Stimulated activated CD4-positive, alpha-beta T cell treated with anti-CD3 and anti-CD28 coated beads, Interleukin-12 subunit alpha, Interleukin-12 subunit beta, amount 100 ng/mL, for 48 hours (primary cell): ENCODE measurements around the gene INO80E.
A peak's percentile ranks its signal among the peaks of the same experiment; 100 is the strongest.
"Not testable (repeated sequence)": the region's sequence is repeated elsewhere in the genome, so short reads cannot be mapped to it uniquely, and the experiment has no call there.

ENCODE experiments used
- DNase-seq, 3 donors: peaks; one replicate each; pipeline ENCODE4 v3.0.0-alpha.2; 2020; ENCODE audit warnings: low read depth in 2 of 3, low spot score in 1 of 3

INO80E gene

DNA sequence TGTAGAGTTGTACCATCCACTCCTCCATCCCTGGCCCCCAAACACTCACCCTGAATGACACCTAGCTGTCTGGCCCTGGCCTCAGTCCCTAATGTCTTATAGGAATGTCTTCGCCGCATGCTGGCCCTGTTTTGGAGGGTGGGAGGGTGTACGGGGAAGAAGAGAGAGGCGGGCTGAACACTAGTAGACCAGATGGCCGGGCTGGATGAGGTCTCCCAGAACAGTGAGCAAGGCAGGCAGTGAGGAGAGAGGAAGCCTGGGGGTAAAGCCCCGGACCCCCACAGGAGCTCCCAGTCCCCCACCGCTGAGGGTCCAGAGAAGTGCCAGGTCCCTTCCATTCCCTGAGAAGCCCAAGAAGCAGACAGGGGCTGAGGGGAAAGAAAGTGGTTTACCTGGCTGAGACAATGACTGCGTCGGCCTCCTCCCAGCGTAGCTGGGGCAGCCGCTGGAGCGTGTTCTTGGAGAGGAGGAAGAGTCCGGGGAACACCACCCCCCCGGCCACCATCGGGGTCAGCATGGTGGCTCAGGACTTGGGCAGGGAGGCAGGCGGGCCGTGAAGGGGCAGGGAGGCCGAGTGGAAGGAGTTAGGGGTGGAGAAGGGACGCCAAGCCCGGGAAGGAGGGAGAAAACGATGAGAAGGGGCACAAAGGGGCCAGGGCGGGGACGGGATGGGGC, 34.1 kb downstream of the INO80E start:
- no peak for DNase-seq

DNA sequence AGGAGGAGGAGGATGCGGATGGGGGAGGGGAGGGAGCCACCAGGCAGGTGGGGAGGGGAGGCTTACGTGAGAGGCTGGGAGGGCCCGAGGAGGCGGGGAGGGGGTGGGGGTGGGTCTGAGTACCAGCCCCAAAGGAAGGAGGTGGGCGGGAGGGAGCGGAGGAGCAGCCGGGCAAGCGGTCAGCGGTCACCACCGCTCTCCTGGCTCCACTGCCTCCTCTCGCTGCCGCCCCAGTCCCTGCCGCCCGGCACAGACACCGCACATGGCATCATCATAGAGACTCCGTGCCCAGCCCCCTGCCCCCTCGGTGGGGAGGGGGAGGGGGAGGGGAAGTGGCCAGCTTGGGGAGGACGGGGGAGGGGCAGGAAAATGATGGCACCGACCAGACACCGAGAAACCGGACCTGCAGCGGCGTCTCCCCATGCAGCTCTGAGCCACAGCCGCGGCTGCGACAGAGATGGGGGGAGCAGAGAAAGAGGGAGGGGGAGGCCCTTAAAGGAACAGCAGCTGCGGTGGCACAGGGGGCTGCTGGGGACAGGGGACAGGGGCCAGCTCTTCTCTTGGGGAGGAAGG, 34.9 kb downstream of the INO80E start, which contains the start of gene TLCD3B:
Gene TLCD3B (minus strand): TSS at position 431 of the 573 bp plus-strand sequence. CDS start 744 bp downstream, outside the sequence.
- no peak for DNase-seq

DNA sequence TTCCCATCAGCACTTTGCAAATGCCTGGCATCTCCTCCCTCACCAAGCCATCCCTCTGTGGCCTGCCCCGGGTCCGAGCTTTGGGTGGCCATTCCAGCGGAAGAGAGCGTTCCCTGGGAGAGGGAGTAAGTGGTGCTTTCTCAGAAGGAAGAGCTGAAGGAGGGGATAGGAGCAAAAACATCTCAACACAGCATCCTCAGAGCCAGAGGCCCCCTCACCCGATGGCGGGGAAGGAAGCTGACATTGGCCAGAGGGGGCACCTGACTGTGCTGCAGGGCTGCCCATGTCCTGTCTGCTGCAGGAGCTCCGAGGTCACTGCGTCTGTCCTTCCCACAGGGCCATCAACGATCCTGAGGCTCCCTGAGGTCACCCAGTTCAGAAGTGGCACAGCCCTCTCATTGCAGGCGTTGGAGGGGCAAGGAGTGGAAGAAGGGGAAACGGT, 35.5 kb downstream of the INO80E start:
- no peak for DNase-seq

DNA sequence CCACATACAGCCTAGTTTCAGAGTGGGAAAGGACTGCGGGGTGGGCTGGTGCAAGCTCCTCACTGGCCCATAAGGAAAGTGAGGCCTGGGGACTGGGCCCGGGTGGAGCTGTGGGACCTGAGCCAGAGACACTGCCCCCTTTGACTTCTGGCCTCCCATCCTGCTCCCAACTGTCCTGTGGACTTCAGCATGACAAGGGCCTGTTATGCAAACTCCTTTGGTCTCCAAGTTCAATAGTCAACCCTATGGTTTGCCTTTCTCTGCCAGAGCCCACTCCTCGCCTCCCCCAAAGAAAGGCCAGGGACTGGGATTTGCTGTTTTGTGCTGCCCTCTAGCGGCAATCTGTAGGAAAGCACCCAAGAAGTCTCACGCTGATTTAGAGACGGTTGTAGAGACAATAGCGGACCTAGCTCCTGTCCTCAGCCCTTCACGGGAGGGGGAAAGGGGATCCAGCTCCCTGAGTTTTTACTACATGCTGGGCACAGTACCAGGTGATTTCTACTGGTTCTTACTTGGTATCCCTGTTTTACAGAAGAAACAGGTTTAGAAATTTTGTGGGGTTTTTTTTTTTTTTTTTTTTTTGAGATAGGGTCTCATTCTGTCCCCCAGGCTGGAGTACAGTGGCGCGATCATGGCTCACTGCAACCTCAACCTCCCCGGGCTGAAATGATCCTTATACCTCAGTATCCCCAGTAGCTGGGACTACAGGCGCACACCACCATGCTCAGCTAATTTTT, 36.2 kb downstream of the INO80E start:
- DNase-seq = peak; percentile 40 to 79 (median 60)

DNA sequence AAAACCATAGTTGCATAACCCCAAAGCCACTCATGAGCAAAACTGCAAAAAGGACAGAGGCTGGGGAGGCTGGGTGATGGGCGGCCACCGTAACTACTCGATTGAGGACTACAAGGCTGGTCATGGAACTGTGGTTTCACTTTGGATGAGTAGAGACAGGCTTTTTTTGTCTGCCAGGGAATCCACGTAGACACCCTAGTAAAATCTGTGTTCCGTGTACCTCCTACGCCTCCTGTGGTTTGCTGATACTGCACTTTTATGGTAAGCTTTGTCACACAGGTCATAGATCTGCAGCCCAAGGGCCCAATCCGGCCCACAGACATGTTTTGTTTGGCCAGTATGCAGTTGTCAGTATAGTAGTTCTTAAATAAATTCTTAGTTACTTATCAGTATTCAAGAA, 37.2 kb downstream of the INO80E start:
- peak in 1 of 3 donors; percentile 18 for DNase-seq

DNA sequence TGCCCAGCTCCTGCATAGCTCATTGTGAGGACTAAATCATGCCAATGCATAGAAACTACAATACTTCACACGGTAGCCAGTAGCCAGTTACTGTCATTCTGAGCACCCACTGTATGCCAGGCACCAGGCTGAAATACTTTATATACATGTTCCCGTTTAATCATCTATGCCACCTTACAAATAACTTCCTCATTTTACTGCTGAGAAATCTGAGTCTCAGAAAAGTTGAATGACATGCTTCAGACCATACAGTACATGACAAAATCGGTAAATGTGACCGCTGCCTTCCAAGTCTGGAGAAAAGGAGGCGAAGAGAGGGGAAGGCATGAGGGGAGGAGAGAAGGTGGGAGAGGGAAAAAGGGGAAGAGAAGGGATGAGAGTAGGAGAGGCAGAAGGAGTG, 44.2 kb downstream of the INO80E start:
- DNase-seq = no peak

DNA sequence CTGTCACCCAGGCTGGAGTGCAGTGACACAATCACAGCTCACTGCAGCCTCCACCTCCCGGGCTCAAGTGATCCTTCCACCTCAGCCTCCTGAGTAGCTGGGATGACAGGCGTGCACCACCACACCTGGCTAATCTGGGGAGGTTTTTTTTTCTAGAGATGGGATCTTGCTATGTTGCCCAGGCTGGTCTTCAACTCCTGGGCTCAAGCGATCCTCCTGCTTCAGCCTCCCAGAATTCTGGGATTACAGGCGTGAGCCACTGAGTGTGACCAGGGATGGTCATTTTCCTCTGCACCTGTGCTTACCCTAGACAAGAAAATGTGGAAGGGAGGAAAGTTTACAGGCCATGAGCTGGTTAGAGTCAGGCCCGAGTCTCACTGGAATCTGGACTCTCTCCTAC, 44.6 kb downstream of the INO80E start:
- not testable (repeated sequence) for DNase-seq

DNA sequence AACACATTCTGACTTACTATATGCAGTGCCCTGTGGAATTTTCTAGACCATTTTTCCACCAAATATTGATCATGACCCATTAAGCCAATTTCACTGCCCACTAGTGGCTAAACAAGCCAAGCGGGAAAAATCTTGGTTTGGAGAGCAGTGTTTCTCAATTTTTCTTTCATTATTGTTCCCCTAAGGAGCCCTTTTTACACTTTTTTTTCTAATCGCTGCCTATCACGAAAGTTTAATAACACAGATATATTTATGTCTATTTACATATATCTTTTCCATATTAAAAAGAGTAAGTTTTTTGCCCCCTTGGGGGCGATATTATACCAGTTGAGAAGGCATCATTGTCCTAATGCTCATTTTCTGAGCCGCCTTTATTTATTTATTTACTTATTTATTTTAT, 45.8 kb downstream of the INO80E start:
- DNase-seq = no peak

DNA sequence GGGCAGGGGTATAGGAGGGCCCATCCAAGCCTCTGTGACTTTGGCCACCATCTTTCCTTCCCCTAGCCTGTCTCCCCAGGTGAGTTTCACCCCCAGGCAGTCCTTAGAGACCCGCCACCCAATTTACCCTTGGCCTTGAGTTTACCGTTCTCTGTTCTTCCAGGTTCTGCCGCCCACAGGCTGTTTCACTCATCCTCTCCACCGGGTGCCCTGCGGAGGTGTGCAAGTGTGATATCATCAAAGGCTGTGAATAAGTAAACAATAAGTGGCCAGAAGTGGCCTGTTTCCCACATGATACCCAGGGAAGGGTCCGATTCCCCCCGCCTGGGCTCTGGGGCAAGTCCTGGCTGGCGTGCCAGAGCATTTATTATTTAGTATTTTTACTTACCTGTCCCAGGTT, 50.1 kb downstream of the INO80E start:
- DNase-seq = no peak

DNA sequence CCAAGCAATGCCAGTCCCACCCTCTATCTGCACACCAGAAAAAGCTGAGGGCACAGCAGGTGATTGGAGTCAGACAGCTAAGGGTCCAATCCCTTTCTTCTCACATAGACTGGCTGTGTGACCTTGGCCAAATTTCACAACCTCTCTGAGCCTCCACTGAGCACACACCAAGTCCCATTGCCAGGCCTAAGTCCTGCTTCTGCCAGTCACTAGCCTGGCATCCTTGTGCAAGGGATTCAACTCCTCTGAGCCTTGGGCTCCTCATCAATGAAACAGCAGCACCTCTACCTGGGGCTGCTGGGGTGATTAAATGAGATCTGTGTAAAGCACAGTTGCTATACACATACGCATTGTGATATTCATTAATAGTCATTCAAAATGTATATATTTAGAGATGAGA, 50.5 kb downstream of the INO80E start:
- no peak for DNase-seq

DNA sequence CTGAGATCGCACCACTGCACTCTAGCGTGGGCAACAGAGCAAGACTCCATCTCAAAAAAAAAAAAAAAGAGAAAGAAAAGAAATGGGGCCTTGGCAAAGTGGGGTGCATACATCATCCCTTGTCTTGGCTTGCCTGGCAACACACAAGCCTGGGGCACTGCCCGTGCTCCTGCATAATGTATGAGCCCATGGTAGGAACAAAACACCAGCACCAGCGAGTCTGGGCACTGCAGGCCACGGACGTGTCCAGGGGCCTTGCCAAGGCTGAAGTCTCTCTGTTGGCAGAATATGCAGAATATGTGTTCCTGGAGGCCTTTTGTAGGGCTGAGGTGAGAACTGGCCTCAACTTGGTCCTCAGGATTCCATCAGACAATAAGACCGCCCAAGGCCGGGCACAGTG, 53.8 kb downstream of the INO80E start:
- DNase-seq = no peak

DNA sequence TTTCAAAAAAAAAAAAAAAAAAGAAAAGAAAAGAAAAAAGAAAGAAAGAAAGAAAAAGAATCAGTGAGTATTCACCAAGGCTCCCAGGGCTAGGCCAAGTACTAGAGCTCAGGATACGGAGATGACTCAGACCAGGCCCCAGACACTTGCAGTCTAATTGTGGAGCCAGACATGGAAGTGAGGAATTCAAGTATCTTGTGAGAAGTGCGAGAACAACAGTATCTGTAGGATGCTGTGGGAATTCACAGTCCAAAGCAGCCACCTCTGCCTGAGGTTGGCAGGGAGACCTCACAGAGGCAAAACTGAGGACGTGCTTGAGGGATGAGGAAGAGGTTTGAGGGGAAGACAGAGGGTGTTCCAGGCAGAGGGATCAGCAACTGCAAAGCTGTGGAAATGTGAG, 55.5 kb downstream of the INO80E start:
- no peak for DNase-seq

DNA sequence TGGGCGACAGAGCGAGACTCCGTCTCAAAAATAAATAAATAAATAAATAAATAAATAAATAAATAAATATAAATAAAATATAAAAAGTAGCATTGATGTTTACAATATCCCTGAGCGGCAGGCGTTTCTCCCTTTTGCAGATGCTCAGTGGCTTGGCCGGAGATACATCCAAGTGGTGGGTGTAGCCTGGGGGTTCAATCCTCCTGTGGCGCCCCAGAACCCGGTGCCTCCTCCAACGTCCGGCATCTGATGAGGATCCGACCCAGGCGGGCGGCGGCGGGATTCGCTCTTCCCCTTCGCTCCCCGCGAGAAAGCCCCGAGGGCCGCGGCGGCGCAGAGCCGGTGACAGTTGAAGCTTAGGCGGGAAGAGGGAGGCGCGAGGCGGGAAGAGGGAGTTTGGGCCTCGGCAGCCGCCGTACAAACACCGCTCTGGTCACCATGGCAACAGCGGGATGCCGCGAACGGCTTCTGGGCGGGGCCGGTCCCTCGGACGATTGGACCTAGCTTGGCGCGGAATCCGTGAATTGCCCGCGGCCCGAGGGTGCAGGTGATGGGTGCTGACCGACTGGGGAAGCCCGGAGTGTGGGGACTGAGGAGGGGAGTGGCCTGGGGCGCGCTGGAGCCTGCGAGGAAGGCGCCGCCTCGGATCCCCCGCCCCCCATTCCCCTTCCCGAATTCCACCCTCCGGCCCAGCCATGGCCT, 56.8 kb downstream of the INO80E start:
- peak; percentile 86 to 94 (median 92) for DNase-seq

DNA sequence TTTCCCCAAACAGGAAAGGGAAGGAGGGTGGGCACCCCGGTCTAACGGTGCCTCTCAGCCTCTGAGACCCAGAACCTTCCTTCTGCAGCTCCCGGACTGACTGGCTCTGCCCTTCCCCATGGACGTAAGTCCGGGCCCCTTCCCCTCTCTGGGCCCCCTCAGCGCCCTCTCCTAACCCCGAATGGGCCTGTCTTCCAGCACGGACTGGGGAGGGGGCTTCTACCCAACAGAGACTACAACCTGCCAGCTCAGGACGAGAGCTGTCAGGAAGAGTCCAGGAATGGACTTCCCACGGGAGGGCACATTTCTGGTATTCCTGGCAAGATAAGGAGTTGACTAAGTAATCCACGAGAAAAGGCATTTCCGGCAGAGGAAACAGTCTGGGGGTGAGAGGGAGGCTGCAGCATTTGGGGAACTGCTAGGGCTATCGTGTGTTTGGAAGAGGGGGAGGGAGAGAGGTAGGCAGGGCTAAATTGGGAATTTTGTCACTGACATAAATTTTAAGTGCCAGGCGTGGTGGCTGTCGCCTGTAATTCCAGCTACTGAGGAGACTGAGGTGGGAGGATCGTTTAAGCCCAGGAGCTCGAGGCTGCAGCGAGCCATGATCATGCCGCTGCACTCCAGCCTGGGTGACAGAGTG, 57.5 kb downstream of the INO80E start:
- DNase-seq = no peak

DNA sequence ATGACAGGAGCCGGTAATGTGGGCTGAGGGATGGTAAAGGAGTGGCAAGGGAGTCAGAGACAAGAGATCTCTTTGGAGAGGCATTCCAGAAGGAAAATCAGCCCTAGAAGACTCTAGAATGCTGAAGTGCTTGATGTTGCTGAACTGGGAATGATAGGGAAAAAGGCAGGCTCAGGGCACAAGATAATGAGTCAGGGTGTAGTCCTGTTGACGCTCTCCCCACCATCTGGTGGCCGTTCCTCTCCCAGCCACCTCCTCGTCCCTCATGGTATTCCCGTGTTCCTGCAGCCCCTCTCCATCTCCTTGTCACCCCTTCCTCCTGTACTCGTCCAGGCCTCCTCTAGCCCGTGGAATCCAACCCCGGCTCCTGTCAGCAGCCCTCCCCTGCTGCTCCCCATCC, 58.4 kb downstream of the INO80E start:
- DNase-seq = no peak

DNA sequence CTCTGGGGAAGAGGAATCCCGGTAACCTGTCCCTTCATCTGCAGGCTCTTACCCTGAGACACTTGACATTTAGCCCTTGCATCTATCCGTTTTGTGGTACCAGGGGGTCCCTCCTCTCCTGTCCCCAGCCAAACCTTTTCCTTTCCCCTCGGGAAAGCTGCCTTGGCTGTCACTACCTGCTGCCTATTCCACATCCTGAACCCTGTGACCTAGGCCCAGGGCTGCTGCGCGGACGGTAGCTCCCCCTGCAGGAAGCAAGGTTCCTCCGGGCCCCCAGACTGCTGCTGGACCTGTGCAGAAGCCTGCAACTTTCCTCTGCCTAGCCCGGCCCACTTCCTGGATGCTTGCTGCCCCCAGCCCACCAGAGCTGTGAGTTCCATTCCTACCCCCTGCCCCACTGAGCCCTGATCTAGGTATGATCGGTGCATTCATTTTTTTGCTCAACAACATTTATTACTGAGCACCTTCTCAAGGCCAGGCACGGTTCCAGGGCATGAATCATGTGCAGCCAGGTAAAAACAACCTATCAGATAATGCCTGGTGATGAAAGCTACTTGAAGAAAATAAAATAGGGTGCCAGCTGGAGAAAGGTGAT, 59.0 kb downstream of the INO80E start:
- DNase-seq = peak in 2 of 3 donors; percentile 57 to 59
